A673 (cell line): ENCODE results near the gene LUZP1. TPM values are rescaled to one million over a fixed set of nuclear protein-coding genes. Genes with fewer than 3 reads are reported as not detected.
A peak's percentile ranks its signal among the peaks of the same experiment; 100 is the strongest.

Source experiments
- BruUV-seq: library from RNA; stranded (reverse); fragments of 400-500 nt; replicated peaks from 2 replicates; lab custom pipeline; 2021; lab: Mats Ljungman, UMichigan
- CTCF ChIA-PET: fragments of 300-600 bp; sonication (Branson Sonifier 250); formaldehyde crosslinking; loops from one replicate; lab custom pipeline; 2022; ENCODE audit warnings: antibody characterized with exemption; lab: Charles Lee
- POLR2A ChIA-PET: fragments of 300-600 bp; sonication (Branson Sonifier 250); formaldehyde crosslinking; loops from one replicate; lab custom pipeline; 2022; ENCODE audit warnings: antibody characterized with exemption; ENCODE audit not compliant: low non-redundant PET; lab: Charles Lee
- DNase-seq: peaks from one replicate; pipeline ENCODE4 v3.0.0-alpha.2; 2015; ENCODE audit warnings: low spot score
- H3K27ac ChIP-seq: fragments of 200-600 bp; sonication (generic); 2 replicates; pipeline ENCODE4 v1.5.1; 2016; ENCODE audit warnings: mixed run types, low read depth, mild to moderate bottlenecking, mixed read lengths, antibody characterized with exemption, low read length; ENCODE audit not compliant: poor library complexity, severe bottlenecking
- H3K27me3 ChIP-seq: fragments of 200-600 bp; sonication (generic); replicated peaks from 2 replicates; pipeline ENCODE4 v1.6.1; 2017; ENCODE audit warnings: mixed run types, low read depth, mild to moderate bottlenecking, mixed read lengths, antibody characterized with exemption, low read length; ENCODE audit not compliant: insufficient read depth, poor library complexity
- H3K36me3 ChIP-seq: fragments of 200-600 bp; sonication (generic); 2 replicates; pipeline ENCODE4 v1.6.1; 2016; ENCODE audit warnings: mixed run types, mild to moderate bottlenecking, mixed read lengths, antibody characterized with exemption, low read length; ENCODE audit not compliant: insufficient read depth, poor library complexity, severe bottlenecking
- H3K4me1 ChIP-seq: fragments of 200-600 bp; sonication (generic); 2 replicates; pipeline ENCODE4 v1.6.1; 2017; ENCODE audit warnings: mixed run types, mild to moderate bottlenecking, mixed read lengths, antibody characterized with exemption, low read length; ENCODE audit not compliant: insufficient read depth, poor library complexity, severe bottlenecking
- H3K4me3 ChIP-seq: fragments of 200-600 bp; sonication (generic); 2 replicates; pipeline ENCODE4 v1.5.1; 2016; ENCODE audit warnings: low read depth, mixed run types, mild to moderate bottlenecking, mixed read lengths, low read length; ENCODE audit not compliant: poor library complexity, severe bottlenecking
- H3K9me3 ChIP-seq: fragments of 200-600 bp; sonication (generic); 2 replicates; pipeline ENCODE4 v1.6.1; 2016; ENCODE audit warnings: mixed run types, low read depth, mild to moderate bottlenecking, mixed read lengths, antibody characterized with exemption, low read length; ENCODE audit not compliant: poor library complexity, severe bottlenecking
- CTCF ChIP-seq: fragments of 300-800, 200-600 bp; sonication (generic); conservative IDR thresholded peaks from 2 replicates; pipeline ENCODE4 v1.5.1; 2017; ENCODE audit warnings: low read depth, mild to moderate bottlenecking, antibody characterized with exemption, low read length, moderate library complexity, mixed read lengths
- EZH2 ChIP-seq: fragments of 200-600 bp; sonication (generic); IDR thresholded peaks from 2 replicates; pipeline ENCODE4 v1.6.1; 2017; ENCODE audit warnings: borderline replicate concordance, low read depth, mild to moderate bottlenecking, mixed read lengths, antibody characterized with exemption, low read length; ENCODE audit not compliant: poor library complexity, severe bottlenecking
- intact Hi-C: fragments of 100-400 bp; cut with micrococcal nuclease; formaldehyde crosslinking; loops from one replicate; pipeline ENCODE4 v1.10.0; 2022; ENCODE audit not compliant: unreplicated experiment
- total RNA-seq: library from RNA; stranded (reverse); gene quantifications from 2 replicates; pipeline ENCODE4 v1.2.3, GENCODE V29; 2021

LUZP1 gene
- total RNA-seq, 1 experiment from 2014 or later = 34.9 TPM

GRCh38 chr1:23062271-23062670 is 106.4 kb downstream of the LUZP1 start:
- no peak for DNase-seq
- CTCF ChIA-PET = no interaction called here
- POLR2A ChIA-PET = no interaction called here
- Histone ChIP-seq H3K36me3 (peaks cover 84% of the 10 kb centered on the region), H3K27me3 (no peaks in the 10 kb centered on the region), H3K4me1 (no peaks in the 10 kb centered on the region), H3K4me3 (no peak overlapping the region), H3K27ac (no peak overlapping the region), H3K9me3 (no peaks in the 10 kb centered on the region)
- TF ChIP-seq EZH2 (no peak), CTCF (no peak)
- intact Hi-C loops = loop anchor here (10.0 kb wide), 1 partner anchor 77 kb away; no protein-coding TSS in a partner anchor
- BruUV-seq = no TSS peak

- H3K27ac ChIP-seq = no peak overlapping the region
- H3K4me3 ChIP-seq = no peak overlapping the region
- intact Hi-C loops = no loop called here
- no peaks in the 10 kb centered on the region for H3K27me3 ChIP-seq
- no peaks in the 10 kb centered on the region for H3K9me3 ChIP-seq
- ChIA-PET CTCF (interaction anchor here (0.6 kb wide), 1 partner anchor 1580 kb away, joined by 3 read pairs; no protein-coding TSS in a partner anchor), POLR2A (no interaction called here)
- BruUV-seq = no TSS peak
- H3K4me1 ChIP-seq = no peaks in the 10 kb centered on the region
- TF ChIP-seq CTCF (no peak), EZH2 (no peak)
- no peak for DNase-seq
- H3K36me3 ChIP-seq = peaks cover 88% of the 10 kb centered on the region
Observed at GRCh38 chr1:23057301-23057700, 111.4 kb downstream of the LUZP1 start.

- H3K36me3 ChIP-seq = peaks cover 59% of the 10 kb centered on the region
- no peaks in the 10 kb centered on the region for H3K27me3 ChIP-seq
- peak overlapping the region; percentile 12 for H3K27ac ChIP-seq
- POLR2A ChIA-PET = no interaction called here
- intact Hi-C loops = no loop called here
- DNase-seq = no peak
- H3K4me3 ChIP-seq = no peak overlapping the region
- no peaks in the 10 kb centered on the region for H3K4me1 ChIP-seq
- CTCF ChIA-PET = no interaction called here
- BruUV-seq = no TSS peak
- TF ChIP-seq EZH2 = no peak
- no peak for TF ChIP-seq CTCF
- H3K9me3 ChIP-seq = no peaks in the 10 kb centered on the region
Observed at GRCh38 chr1:23051290-23051909, 117.3 kb downstream of the LUZP1 start.
